ENCODE measurements around the gene RAPGEF1.

- TF ChIP-seq CTCF (IDR thresholded peaks at IDR 0.05) = no peak
- TF ChIP-seq POLR2A (IDR thresholded peaks at IDR 0.05) = no peak
These were observed 155.0 kb downstream of the RAPGEF1 start for GRCh38 chr9:131584858-131585257.

Measured in tibial nerve (tissue), 3 donors.